GM12891 (cell line): ENCODE measurements around the gene PCNX2.

Experiments
- POLR2AphosphoS5 ChIP-seq: IDR thresholded peaks from 2 replicates; pipeline ENCODE4 v1.6.1; 2011; ENCODE audit warnings: low read depth, low read length, control low read depth
- TAF1 ChIP-seq: IDR thresholded peaks from 2 replicates; pipeline ENCODE4 v1.6.1; 2011; ENCODE audit warnings: low read depth, low read length, control low read depth

DNA sequence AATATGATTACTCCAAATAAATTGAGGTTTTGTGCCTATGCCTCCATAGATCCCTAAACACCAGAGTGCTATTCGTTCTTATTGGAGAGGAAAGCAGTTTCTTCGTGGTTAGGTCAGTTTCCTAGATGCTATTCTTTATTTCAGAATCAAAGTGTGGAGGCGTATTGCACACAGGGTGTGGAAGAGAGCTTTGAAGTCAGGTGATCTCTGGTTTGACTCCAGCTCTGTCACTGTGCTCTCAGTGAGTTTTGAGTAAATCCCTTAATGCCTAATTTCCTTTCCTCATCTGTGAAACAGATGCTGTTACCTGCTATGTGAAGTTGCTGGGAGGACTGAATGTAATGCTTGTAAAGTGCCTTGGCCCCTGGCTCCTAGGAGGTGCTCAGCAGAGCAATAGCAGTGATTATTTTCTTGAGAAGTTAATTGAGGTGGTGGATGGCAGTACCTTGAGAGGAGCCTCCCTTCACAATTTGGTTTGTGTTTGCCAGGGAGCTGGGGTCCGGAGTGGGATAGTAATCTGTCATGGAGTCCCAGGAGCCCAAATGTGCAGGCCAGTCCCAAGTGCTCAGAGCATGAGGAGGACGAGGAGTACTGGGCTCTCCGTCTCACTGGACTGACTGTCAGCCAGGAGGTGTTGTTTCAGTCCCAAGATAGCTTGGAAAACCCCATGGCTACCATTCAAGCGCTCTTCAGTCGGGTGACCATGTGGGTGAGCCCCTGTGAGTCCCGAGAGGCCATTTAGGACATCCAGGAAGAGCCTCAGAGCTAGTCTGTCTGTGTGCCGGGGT, 330.2 kb downstream of the PCNX2 start:
- TF ChIP-seq POLR2AphosphoS5 (no peak), TAF1 (no peak)
